SK-N-SH (cell line): Measurements from ENCODE around the gene AMT. TPM values are rescaled to one million over a fixed set of nuclear protein-coding genes. Genes with fewer than 3 reads are reported as not detected.

ENCODE experiments used
- CTCF ChIA-PET: fragments of 300-600, 350-600 bp; formaldehyde crosslinking; extraction: SDS; loops from one replicate; lab custom pipeline; 2021; lab: Yijun Ruan, JAX
- POLR2A ChIA-PET: fragments of 350-600 bp; sonication (Branson Sonifier 250); formaldehyde crosslinking; extraction: SDS; loops from one replicate; lab custom pipeline; 2020; ENCODE audit warnings: antibody characterized with exemption, inconsistent platforms; lab: Yijun Ruan, JAX
- DNase-seq: peaks from one replicate; pipeline ENCODE4 v3.0.0; 2012
- H2AFZ ChIP-seq: fragments of 200-600 bp; sonication (generic); 2 replicates; pipeline ENCODE4 v1.8.1; 2016; ENCODE audit warnings: antibody characterized with exemption, mild to moderate bottlenecking, low read depth
- H3F3A ChIP-seq: fragments of 200-600 bp; sonication (generic); replicated peaks from 2 replicates; pipeline ENCODE3; 2016; ENCODE audit warnings: antibody characterized with exemption, mild to moderate bottlenecking; ENCODE audit not compliant: insufficient read depth
- H3K27ac ChIP-seq, 2 experiments: fragments of 200-500 bp in 1 of 2; fragments of 200-600 bp in 1 of 2; sonication (Bioruptor generic) in 1 of 2; sonication (generic), shearing (Covaris generic) in 1 of 2; 2 replicates each; pipeline versions ENCODE4 v1.5.1 to v1.6.1; 2014 to 2016; ENCODE audit warnings: low read depth in 2 of 2, inconsistent platforms in 1 of 2, low read length in 1 of 2, mild to moderate bottlenecking in 1 of 2, mixed read lengths in 1 of 2
- H3K27me3 ChIP-seq: fragments of 200-600 bp; sonication (generic), shearing (Covaris generic); 2 replicates; pipeline ENCODE4 v1.6.1; 2016; ENCODE audit warnings: mixed run types; ENCODE audit not compliant: insufficient read depth
- H3K36me3 ChIP-seq, 2 experiments: fragments of 200-500 bp in 1 of 2; fragments of 200-600 bp in 1 of 2; sonication (Bioruptor generic) in 1 of 2; sonication (generic) in 1 of 2; replicated peaks in 1 of 2; 2 replicates each; pipeline versions ENCODE3 to v1.5.1; 2014 to 2016; ENCODE audit warnings: low read length in 1 of 2, mild to moderate bottlenecking in 1 of 2; ENCODE audit not compliant: insufficient read depth in 2 of 2, control insufficient read depth in 1 of 2
- H3K4me1 ChIP-seq, 2 experiments: fragments of 200-500 bp in 1 of 2; fragments of 200-600 bp in 1 of 2; sonication (Bioruptor generic) in 1 of 2; sonication (generic), shearing (Covaris generic) in 1 of 2; 2 replicates each; pipeline versions ENCODE4 v1.5.1 to v1.6.1; 2014 to 2016; ENCODE audit warnings: low read depth in 1 of 2, low read length in 1 of 2, mixed run types in 1 of 2; ENCODE audit not compliant: insufficient read depth in 2 of 2, control insufficient read depth in 1 of 2
- H3K4me2 ChIP-seq: fragments of 200-600 bp; sonication (generic), shearing (Covaris generic); 2 replicates; pipeline ENCODE4 v1.6.1; 2017; ENCODE audit warnings: mixed run types
- H3K4me3 ChIP-seq, 2 experiments: fragments of 200-500 bp in 1 of 2; fragments of 200-600 bp in 1 of 2; sonication (Bioruptor generic) in 1 of 2; sonication (generic), shearing (Covaris generic) in 1 of 2; 2 replicates each; pipeline versions ENCODE4 v1.5.1 to v1.8.1; 2014 to 2016; ENCODE audit warnings: low read depth in 2 of 2, inconsistent platforms in 1 of 2, low read length in 1 of 2, mild to moderate bottlenecking in 1 of 2, mixed read lengths in 1 of 2, moderate library complexity in 1 of 2
- H3K79me2 ChIP-seq: fragments of 200-600 bp; sonication (generic); 2 replicates; pipeline ENCODE4 v1.8.1; 2017; ENCODE audit warnings: mild to moderate bottlenecking; ENCODE audit not compliant: insufficient read depth
- H3K9ac ChIP-seq: fragments of 200-600 bp; sonication (generic); 2 replicates; pipeline ENCODE4 v1.6.1; 2017; ENCODE audit warnings: mixed run types
- H3K9me2 ChIP-seq: fragments of 200-600 bp; sonication (generic); 2 replicates; pipeline ENCODE4 v1.6.1; 2017; ENCODE audit warnings: mixed run types
- H3K9me3 ChIP-seq: fragments of 200-600 bp; sonication (generic); 2 replicates; pipeline ENCODE4 v1.6.1; 2017; ENCODE audit warnings: mixed run types, mild to moderate bottlenecking, moderate library complexity
- H4K20me1 ChIP-seq: fragments of 200-600 bp; sonication (generic); 2 replicates; pipeline ENCODE4 v1.6.1; 2017; ENCODE audit warnings: mild to moderate bottlenecking, mixed run types; ENCODE audit not compliant: insufficient read depth
- EP300 ChIP-seq, 2 experiments: IDR thresholded peaks; 2 replicates each; pipeline versions ENCODE4 v1.4.0 to v1.6.1; 2012; ENCODE audit warnings: borderline replicate concordance in 1 of 2, low read depth in 1 of 2, low read length in 1 of 2
- FOXJ3 ChIP-seq: sonication (generic); formaldehyde crosslinking; IDR thresholded peaks from 2 replicates; pipeline ENCODE4 v1.5.1; 2020; ENCODE audit warnings: mild to moderate bottlenecking, missing genetic modification reagents
- JUND ChIP-seq: IDR thresholded peaks from 2 replicates; pipeline ENCODE4 v1.4.0; 2012
- NRF1 ChIP-seq: IDR thresholded peaks from 2 replicates; pipeline ENCODE4 v1.6.1; 2012; ENCODE audit warnings: low read depth, mild to moderate bottlenecking, low read length
- RAD21 ChIP-seq: IDR thresholded peaks from 2 replicates; pipeline ENCODE4 v1.6.1; 2012; ENCODE audit warnings: mild to moderate bottlenecking, low read length
- RCOR1 ChIP-seq: fragments of 150-350 bp; IDR thresholded peaks from 2 replicates; pipeline ENCODE4 v1.6.1; 2017; ENCODE audit warnings: antibody characterized with exemption, low read length
- RFX5 ChIP-seq: IDR thresholded peaks from 2 replicates; pipeline ENCODE4 v1.6.1; 2012; ENCODE audit warnings: mild to moderate bottlenecking, improper control_type of control experiment, low read length
- SIN3A ChIP-seq: IDR thresholded peaks from 2 replicates; pipeline ENCODE4 v1.6.1; 2012; ENCODE audit warnings: low read depth, mild to moderate bottlenecking, low read length, moderate library complexity, borderline replicate concordance
- SMC3 ChIP-seq: IDR thresholded peaks from 2 replicates; pipeline ENCODE4 v1.6.1; 2012; ENCODE audit warnings: low read depth, low read length, improper control_type of control experiment
- TAF1 ChIP-seq: IDR thresholded peaks from 2 replicates; pipeline ENCODE4 v1.6.1; 2012; ENCODE audit warnings: low read depth, mild to moderate bottlenecking, low read length, moderate library complexity, borderline replicate concordance
- WGBS: methylation state at CpG from one replicate; pipeline ENCODE4 v1.1.6; 2017; ENCODE audit warnings: low lambda C conversion rate; 5-methylcytosine and 5-hydroxymethylcytosine counted together
- polyA plus RNA-seq, 3 experiments: library from polyadenylated mRNA; depleted of rRNA; stranded (reverse); fragments of >200 nt; gene quantifications; 2 replicates each; pipeline ENCODE4 v1.2.3, GENCODE V29; 2012
- TF ChIP-seq, protein P1 (sequence below): IDR thresholded peaks from 2 replicates; pipeline ENCODE4 v1.4.0; 2012; ENCODE audit warnings: low read depth, borderline replicate concordance
- TF ChIP-seq, protein P2 (sequence below): fragments of 150-350 bp; IDR thresholded peaks from 2 replicates; pipeline ENCODE4 v1.6.1; 2016; ENCODE audit warnings: mild to moderate bottlenecking, low read depth, low read length
- TF ChIP-seq, protein P3 (sequence below): IDR thresholded peaks from 2 replicates; pipeline ENCODE4 v1.4.0; 2012; ENCODE audit warnings: low read depth, borderline replicate concordance

Gene AMT
- polyA plus RNA-seq, 1 of the 3 experiments (the other 2 are of a cell fraction): 17.6 TPM

DNA sequence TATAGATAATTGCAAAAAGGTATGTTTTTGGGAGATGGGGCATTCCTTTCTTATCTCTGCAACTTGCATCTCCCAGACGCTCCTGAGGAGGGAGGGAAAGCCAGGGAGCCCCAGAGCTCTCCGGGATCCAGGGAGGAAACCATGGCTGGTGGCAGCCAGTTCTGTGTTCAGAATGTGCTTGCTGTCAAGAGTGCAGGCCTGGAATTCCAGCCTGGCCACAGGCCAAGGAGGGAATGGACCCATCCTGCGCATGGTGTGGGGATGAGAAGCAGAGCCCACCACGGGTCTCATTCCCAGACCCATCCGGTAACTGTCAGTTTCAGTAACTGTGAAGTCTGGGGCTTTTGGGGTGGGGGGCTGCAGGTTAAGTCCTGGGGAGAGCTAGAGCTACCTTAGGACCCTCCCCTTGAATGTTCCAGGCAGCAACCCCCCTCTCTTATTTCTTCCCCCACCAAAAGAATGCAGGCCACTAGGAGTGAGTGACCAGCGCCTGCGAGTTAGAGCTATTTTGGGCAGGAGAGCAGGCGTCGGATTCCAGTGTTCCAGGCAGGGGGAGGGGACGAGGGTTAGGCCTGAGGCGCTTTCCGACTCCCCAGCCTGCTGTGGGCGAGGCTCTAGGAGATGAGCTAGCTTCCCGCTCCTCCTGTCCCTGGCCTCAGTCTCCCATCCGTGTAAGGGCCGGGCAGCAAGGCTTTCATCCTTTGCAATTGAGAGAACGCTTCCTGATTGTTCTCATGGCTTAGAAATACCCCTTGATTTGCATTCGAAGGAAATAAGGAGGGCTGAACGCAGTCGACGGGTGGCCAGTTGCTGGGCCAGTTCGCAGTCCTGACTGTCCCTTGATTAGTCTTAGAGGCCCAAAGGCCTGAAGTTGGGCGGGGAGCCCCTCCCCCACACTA, 47.0 kb upstream of the AMT start (continued):
- TF ChIP-seq, protein P1, sequence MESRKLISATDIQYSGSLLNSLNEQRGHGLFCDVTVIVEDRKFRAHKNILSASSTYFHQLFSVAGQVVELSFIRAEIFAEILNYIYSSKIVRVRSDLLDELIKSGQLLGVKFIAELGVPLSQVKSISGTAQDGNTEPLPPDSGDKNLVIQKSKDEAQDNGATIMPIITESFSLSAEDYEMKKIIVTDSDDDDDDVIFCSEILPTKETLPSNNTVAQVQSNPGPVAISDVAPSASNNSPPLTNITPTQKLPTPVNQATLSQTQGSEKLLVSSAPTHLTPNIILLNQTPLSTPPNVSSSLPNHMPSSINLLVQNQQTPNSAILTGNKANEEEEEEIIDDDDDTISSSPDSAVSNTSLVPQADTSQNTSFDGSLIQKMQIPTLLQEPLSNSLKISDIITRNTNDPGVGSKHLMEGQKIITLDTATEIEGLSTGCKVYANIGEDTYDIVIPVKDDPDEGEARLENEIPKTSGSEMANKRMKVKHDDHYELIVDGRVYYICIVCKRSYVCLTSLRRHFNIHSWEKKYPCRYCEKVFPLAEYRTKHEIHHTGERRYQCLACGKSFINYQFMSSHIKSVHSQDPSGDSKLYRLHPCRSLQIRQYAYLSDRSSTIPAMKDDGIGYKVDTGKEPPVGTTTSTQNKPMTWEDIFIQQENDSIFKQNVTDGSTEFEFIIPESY: no peak
- TF ChIP-seq EP300 (IDR thresholded peaks at IDR 0.05; ENCODE audit: borderline replicate concordance in 1 of 2, low read depth in 1 of 2, low read length in 1 of 2) (no peak), NRF1 (0 out of 2 replicates have a peak, but pooled peaks have one; percentile 22), RFX5 (no peak), RCOR1 (peak; percentile 15; the same call in 1 of the 2 replicates), SMC3 (no peak), SIN3A (no peak)
- TF ChIP-seq, protein P2, sequence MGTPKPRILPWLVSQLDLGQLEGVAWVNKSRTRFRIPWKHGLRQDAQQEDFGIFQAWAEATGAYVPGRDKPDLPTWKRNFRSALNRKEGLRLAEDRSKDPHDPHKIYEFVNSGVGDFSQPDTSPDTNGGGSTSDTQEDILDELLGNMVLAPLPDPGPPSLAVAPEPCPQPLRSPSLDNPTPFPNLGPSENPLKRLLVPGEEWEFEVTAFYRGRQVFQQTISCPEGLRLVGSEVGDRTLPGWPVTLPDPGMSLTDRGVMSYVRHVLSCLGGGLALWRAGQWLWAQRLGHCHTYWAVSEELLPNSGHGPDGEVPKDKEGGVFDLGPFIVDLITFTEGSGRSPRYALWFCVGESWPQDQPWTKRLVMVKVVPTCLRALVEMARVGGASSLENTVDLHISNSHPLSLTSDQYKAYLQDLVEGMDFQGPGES: no peak
- TF ChIP-seq, protein P3, sequence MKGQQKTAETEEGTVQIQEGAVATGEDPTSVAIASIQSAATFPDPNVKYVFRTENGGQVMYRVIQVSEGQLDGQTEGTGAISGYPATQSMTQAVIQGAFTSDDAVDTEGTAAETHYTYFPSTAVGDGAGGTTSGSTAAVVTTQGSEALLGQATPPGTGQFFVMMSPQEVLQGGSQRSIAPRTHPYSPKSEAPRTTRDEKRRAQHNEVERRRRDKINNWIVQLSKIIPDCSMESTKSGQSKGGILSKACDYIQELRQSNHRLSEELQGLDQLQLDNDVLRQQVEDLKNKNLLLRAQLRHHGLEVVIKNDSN: no peak

DNA sequence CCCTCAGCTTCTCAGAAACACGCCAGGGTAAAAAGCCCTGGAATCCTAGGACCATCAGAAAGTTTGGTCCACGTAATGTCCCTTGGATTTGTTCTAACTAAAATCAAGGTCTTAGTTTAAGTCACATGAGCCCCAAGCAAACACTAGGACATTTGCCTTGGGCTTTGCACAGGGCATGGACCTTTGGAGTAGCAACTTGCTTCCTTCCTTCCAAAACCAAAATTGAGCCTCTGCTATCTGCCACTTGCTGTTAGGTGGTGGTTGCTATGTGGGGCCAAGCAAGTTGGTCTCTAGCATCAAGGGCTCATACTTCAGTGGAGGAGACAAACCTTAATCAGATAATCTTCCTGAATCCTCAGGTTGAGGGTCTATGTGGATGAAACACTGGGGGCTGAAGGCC, 43.8 kb upstream of the AMT start:
- no peaks in the 10 kb centered on the region for H3K27me3 ChIP-seq
- H4K20me1 ChIP-seq: no peaks in the 10 kb centered on the region
- H3K4me2 ChIP-seq: no peak overlapping the region
- no peak overlapping the region for H3K9ac ChIP-seq
- 0 out of 4 replicates have a peak overlapping the region, but pooled peaks of 1 of the 2 experiments have one; percentile 5 for H3K27ac ChIP-seq
- H3K9me3 ChIP-seq: no peaks in the 10 kb centered on the region
- peaks cover 19% of the 10 kb centered on the region for H3F3A ChIP-seq
- peaks cover 13 to 15% of the 10 kb centered on the region in 2 experiments; a peak in 3 of 4 replicates for H3K4me1 ChIP-seq
- DNase-seq: no peak
- H2AFZ ChIP-seq: no peak overlapping the region
- H3K36me3 ChIP-seq: no peaks in the 10 kb centered on the region
- H3K4me3 ChIP-seq: no peak overlapping the region
- TF ChIP-seq JUND: no peak
- TF ChIP-seq RAD21: no peak
- no peak for TF ChIP-seq TAF1
- TF ChIP-seq, protein P1: no peak
- TF ChIP-seq FOXJ3 (CRISPR knock-in tag): no peak
- CTCF ChIA-PET: interaction anchor here (1.3 to 2.0 kb wide), 2 partner anchors 17 to 73 kb away, joined by 4 to 5 read pairs; no protein-coding TSS in a partner anchor
- WGBS: 100% methylated on average over 2 of the region's 2 CpGs
- H3K9me2 ChIP-seq: no peaks in the 10 kb centered on the region
- peaks cover 3% of the 10 kb centered on the region for H3K79me2 ChIP-seq
- POLR2A ChIA-PET: interaction anchor here (0.6 kb wide), 1 partner anchor 362 kb away, joined by 3 read pairs; the partner anchor contains the start of gene QARS1
